A549 (cell line): ENCODE measurements around the gene ANTXR1.

Experiments
- BHLHE40 ChIP-seq: IDR thresholded peaks from 2 replicates; pipeline ENCODE4 v1.6.1; 2012; ENCODE audit warnings: low read depth, low read length, inconsistent platforms
- EP300 ChIP-seq, 2 experiments: fragments of >200 bp; sonication (Bioruptor Twin); formaldehyde crosslinking; IDR thresholded peaks; 2 replicates in 1 of 2; 3 replicates in 1 of 2; pipeline ENCODE4 v1.6.1; 2016 to 2017
- HOXA7 ChIP-seq: fragments of 250-450 bp; sonication (Bioruptor Pico); IDR thresholded peaks from 2 replicates; pipeline ENCODE4 v1.5.0; 2020; ENCODE audit warnings: mild to moderate bottlenecking, moderate library complexity
- KDM5A ChIP-seq: fragments of 200-600 bp; sonication (generic); IDR thresholded peaks from 2 replicates; pipeline ENCODE4 v1.6.1; 2016; ENCODE audit warnings: antibody characterized with exemption, mild to moderate bottlenecking
- MAZ ChIP-seq: fragments of 150-350 bp; IDR thresholded peaks from 2 replicates; pipeline ENCODE4 v1.6.1; 2014; ENCODE audit warnings: antibody characterized with exemption, low read depth, low read length, borderline replicate concordance
- MYC ChIP-seq: IDR thresholded peaks from 2 replicates; pipeline ENCODE4 v1.6.1; 2012; ENCODE audit warnings: mild to moderate bottlenecking, inconsistent platforms, low read length, improper control_type of control experiment, borderline replicate concordance
- NR3C1 ChIP-seq: fragments of >200 bp; sonication (Bioruptor Twin); formaldehyde crosslinking; IDR thresholded peaks from 3 replicates; pipeline ENCODE4 v1.6.1; 2017
- POLR2AphosphoS2 ChIP-seq: conservative IDR thresholded peaks from 2 replicates; pipeline ENCODE4 v1.6.1; 2012; ENCODE audit warnings: low read length, improper control_type of control experiment, inconsistent platforms
- RFX5 ChIP-seq: fragments of 450-650 bp; IDR thresholded peaks from 2 replicates; pipeline ENCODE4 v1.7.1; 2014; ENCODE audit warnings: antibody characterized with exemption, mild to moderate bottlenecking, moderate library complexity
- RNF2 ChIP-seq: fragments of 200-600 bp; sonication (generic); IDR thresholded peaks from 2 replicates; pipeline ENCODE4 v1.6.1; 2016; ENCODE audit warnings: low read depth, mild to moderate bottlenecking, antibody characterized with exemption, moderate library complexity, borderline replicate concordance
- SREBF2 ChIP-seq: fragments of 450-650 bp; IDR thresholded peaks from 2 replicates; pipeline ENCODE4 v1.6.1; 2014; ENCODE audit warnings: mild to moderate bottlenecking, moderate library complexity
- TF ChIP-seq, protein P1 (sequence below): fragments of >200 bp; sonication (Bioruptor Twin); formaldehyde crosslinking; IDR thresholded peaks from 3 replicates; pipeline ENCODE4 v1.5.1; 2016
- TF ChIP-seq, protein P2 (sequence below): fragments of 250-450 bp; sonication (Bioruptor Pico); IDR thresholded peaks from 2 replicates; pipeline ENCODE4 v1.5.0; 2021; ENCODE audit warnings: mild to moderate bottlenecking, moderate library complexity, borderline replicate concordance

DNA sequence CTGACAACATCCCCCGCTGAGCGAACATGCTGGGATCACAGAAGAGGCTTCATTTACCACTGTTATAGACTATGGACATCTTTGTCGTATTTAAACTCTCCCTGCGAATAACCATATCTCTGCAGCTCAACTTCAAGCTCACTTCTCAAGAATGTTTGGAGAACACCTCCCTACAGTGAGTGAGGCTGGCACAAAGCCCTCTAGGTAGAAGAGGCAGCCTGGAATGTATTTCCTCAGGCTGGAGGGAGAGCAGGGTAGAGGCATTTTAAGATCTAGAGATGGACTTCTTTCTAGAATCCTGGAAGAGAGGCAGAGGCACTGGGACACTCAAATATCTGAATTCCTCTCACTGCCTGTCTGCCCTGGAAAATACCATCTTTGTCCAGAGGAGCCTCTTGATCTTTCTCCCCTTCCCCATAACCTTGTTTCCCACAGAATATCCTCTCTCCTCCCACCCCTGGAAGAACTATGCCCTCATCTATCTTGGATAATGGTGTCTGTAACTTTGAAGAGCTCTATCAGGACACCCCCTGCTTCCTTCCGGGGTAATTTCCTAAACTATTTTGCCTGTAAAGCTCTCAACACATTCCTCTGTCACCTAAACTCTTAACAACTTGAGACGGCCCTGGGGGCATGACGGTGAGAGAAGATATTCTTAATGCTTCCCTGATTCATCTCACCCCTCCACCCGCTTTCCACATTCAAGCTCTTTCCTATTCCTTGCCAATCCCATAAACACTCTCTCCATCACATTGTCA is 2.4 kb upstream of the ANTXR1 start:
- TF ChIP-seq MAZ: no peak
- TF ChIP-seq, protein P1, sequence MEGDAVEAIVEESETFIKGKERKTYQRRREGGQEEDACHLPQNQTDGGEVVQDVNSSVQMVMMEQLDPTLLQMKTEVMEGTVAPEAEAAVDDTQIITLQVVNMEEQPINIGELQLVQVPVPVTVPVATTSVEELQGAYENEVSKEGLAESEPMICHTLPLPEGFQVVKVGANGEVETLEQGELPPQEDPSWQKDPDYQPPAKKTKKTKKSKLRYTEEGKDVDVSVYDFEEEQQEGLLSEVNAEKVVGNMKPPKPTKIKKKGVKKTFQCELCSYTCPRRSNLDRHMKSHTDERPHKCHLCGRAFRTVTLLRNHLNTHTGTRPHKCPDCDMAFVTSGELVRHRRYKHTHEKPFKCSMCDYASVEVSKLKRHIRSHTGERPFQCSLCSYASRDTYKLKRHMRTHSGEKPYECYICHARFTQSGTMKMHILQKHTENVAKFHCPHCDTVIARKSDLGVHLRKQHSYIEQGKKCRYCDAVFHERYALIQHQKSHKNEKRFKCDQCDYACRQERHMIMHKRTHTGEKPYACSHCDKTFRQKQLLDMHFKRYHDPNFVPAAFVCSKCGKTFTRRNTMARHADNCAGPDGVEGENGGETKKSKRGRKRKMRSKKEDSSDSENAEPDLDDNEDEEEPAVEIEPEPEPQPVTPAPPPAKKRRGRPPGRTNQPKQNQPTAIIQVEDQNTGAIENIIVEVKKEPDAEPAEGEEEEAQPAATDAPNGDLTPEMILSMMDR: no peak
- TF ChIP-seq BHLHE40: no peak
- no peak for TF ChIP-seq RFX5
- no peak for TF ChIP-seq NR3C1
- no peak for TF ChIP-seq RNF2
- TF ChIP-seq EP300 (IDR thresholded peaks at IDR 0.05): no peak
- TF ChIP-seq KDM5A: no peak
- TF ChIP-seq HOXA7: no peak
- TF ChIP-seq SREBF2: no peak
- no peak for TF ChIP-seq POLR2AphosphoS2
- TF ChIP-seq MYC: no peak
- TF ChIP-seq, protein P2, sequence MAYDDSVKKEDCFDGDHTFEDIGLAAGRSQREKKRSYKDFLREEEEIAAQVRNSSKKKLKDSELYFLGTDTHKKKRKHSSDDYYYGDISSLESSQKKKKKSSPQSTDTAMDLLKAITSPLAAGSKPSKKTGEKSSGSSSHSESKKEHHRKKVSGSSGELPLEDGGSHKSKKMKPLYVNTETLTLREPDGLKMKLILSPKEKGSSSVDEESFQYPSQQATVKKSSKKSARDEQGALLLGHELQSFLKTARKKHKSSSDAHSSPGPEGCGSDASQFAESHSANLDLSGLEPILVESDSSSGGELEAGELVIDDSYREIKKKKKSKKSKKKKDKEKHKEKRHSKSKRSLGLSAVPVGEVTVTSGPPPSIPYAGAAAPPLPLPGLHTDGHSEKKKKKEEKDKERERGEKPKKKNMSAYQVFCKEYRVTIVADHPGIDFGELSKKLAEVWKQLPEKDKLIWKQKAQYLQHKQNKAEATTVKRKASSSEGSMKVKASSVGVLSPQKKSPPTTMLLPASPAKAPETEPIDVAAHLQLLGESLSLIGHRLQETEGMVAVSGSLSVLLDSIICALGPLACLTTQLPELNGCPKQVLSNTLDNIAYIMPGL (CRISPR knock-in tag): no peak
